IMR-90 (cell line): Measurements from ENCODE around the gene MGST1. TPM values are rescaled to one million over a fixed set of nuclear protein-coding genes. Genes with fewer than 3 reads are reported as not detected.

Experiments used
- ATAC-seq: fragments of 200-7000 bp; cut with Tn5 transposase; 2 replicates; pipeline ENCODE4 v1.9.1; 2020; ENCODE audit warnings: low read depth, mild to moderate bottlenecking, moderate library complexity
- BruUV-seq: library from RNA; stranded (reverse); fragments of 400-500 nt; replicated peaks from 2 replicates; lab custom pipeline; 2021; lab: Mats Ljungman, UMichigan
- CTCF ChIA-PET: fragments of 300-600 bp; formaldehyde crosslinking; extraction: SDS; loops from one replicate; lab custom pipeline; 2021; ENCODE audit warnings: antibody characterized with exemption; lab: Yijun Ruan, JAX
- POLR2A ChIA-PET: fragments of 300-600 bp; sonication (Branson Sonifier 250); formaldehyde crosslinking; loops from one replicate; lab custom pipeline; 2022; ENCODE audit warnings: antibody characterized with exemption; ENCODE audit not compliant: unreplicated experiment; lab: Charles Lee
- DNase-seq: peaks from one replicate; pipeline ENCODE4 v3.0.0; 2013
- H2AFZ ChIP-seq: replicated peaks from 2 replicates; pipeline ENCODE3; 2013; ENCODE audit warnings: low read length, mild to moderate bottlenecking; ENCODE audit not compliant: poor library complexity
- H2AK5ac ChIP-seq: 2 replicates; pipeline ENCODE4 v1.6.1; 2013; ENCODE audit warnings: low read depth, low read length, inconsistent platforms
- H2AK9ac ChIP-seq: replicated peaks from 2 replicates; pipeline ENCODE3; 2013; ENCODE audit warnings: mild to moderate bottlenecking, low read depth, low read length, moderate library complexity; ENCODE audit not compliant: poor library complexity
- H2BK120ac ChIP-seq: 2 replicates; pipeline ENCODE4 v1.6.1; 2013; ENCODE audit warnings: low read depth, low read length, inconsistent platforms
- H2BK15ac ChIP-seq: 3 replicates; pipeline ENCODE4 v1.6.1; 2013; ENCODE audit warnings: low read depth, low read length, inconsistent platforms
- H2BK20ac ChIP-seq: 2 replicates; pipeline ENCODE4 v1.6.1; 2013; ENCODE audit warnings: low read depth, mild to moderate bottlenecking, inconsistent platforms, low read length, moderate library complexity
- H2BK5ac ChIP-seq: 2 replicates; pipeline ENCODE4 v1.6.1; 2013; ENCODE audit warnings: mild to moderate bottlenecking, low read depth, low read length, inconsistent platforms; ENCODE audit not compliant: poor library complexity, severe bottlenecking
- H3K14ac ChIP-seq: replicated peaks from 2 replicates; pipeline ENCODE4 v1.6.1; 2013; ENCODE audit warnings: low read depth, low read length, inconsistent platforms
- H3K18ac ChIP-seq: 2 replicates; pipeline ENCODE4 v1.6.1; 2013; ENCODE audit warnings: low read depth, low read length, control low read depth
- H3K23ac ChIP-seq: 2 replicates; pipeline ENCODE4 v1.6.1; 2013; ENCODE audit warnings: low read depth, low read length, inconsistent platforms
- H3K27ac ChIP-seq: 2 replicates; pipeline ENCODE4 v1.5.1; 2013; ENCODE audit warnings: mild to moderate bottlenecking, control low read depth, low read length; ENCODE audit not compliant: insufficient read depth
- H3K27me3 ChIP-seq: 2 replicates; pipeline ENCODE4 v1.6.1; 2013; ENCODE audit warnings: low read length; ENCODE audit not compliant: control insufficient read depth, insufficient read depth
- H3K36me3 ChIP-seq: 2 replicates; pipeline ENCODE4 v1.6.1; 2013; ENCODE audit warnings: low read length, mixed read lengths; ENCODE audit not compliant: control insufficient read depth, insufficient read depth
- H3K4ac ChIP-seq: 2 replicates; pipeline ENCODE4 v1.6.1; 2013; ENCODE audit warnings: low read depth, low read length, inconsistent platforms
- H3K4me1 ChIP-seq: 2 replicates; pipeline ENCODE4 v1.6.1; 2013; ENCODE audit warnings: low read length, mixed read lengths; ENCODE audit not compliant: control insufficient read depth, insufficient read depth
- H3K4me2 ChIP-seq: 2 replicates; pipeline ENCODE4 v1.6.1; 2013; ENCODE audit warnings: low read depth, mild to moderate bottlenecking, control low read depth, low read length, moderate library complexity
- H3K4me3 ChIP-seq: 2 replicates; pipeline ENCODE4 v1.5.1; 2013; ENCODE audit warnings: low read depth, mild to moderate bottlenecking, control low read depth, low read length, moderate library complexity; ENCODE audit not compliant: insufficient read depth
- H3K56ac ChIP-seq: 2 replicates; pipeline ENCODE4 v1.6.1; 2013; ENCODE audit warnings: low read length, inconsistent platforms; ENCODE audit not compliant: insufficient read depth; ENCODE audit errors: extremely low read depth
- H3K79me1 ChIP-seq, 2 experiments: 2 replicates each; pipeline ENCODE4 v1.6.1; 2013; ENCODE audit warnings: low read length in 2 of 2, inconsistent platforms in 1 of 2, low read depth in 1 of 2
- H3K9ac ChIP-seq: 2 replicates; pipeline ENCODE4 v1.6.1; 2013; ENCODE audit warnings: low read depth, low read length, control low read depth
- H3K9me1 ChIP-seq: 2 replicates; pipeline ENCODE4 v1.6.1; 2013; ENCODE audit warnings: low read length, inconsistent platforms; ENCODE audit not compliant: insufficient read depth
- H3K9me3 ChIP-seq: 2 replicates; pipeline ENCODE4 v1.6.1; 2013; ENCODE audit warnings: low read length; ENCODE audit not compliant: control insufficient read depth, insufficient read depth
- H4K20me1 ChIP-seq: 2 replicates; pipeline ENCODE4 v1.6.1; 2013; ENCODE audit warnings: low read length, inconsistent platforms; ENCODE audit not compliant: insufficient read depth
- H4K5ac ChIP-seq: 2 replicates; pipeline ENCODE4 v1.6.1; 2013; ENCODE audit warnings: mild to moderate bottlenecking, low read depth, low read length, control low read depth
- H4K8ac ChIP-seq, 2 experiments: 2 replicates each; pipeline ENCODE4 v1.6.1; 2013; ENCODE audit warnings: low read depth in 2 of 2, low read length in 2 of 2, control low read depth in 1 of 2, inconsistent platforms in 1 of 2
- H4K91ac ChIP-seq: 2 replicates; pipeline ENCODE4 v1.6.1; 2013; ENCODE audit warnings: low read depth, low read length, inconsistent platforms; ENCODE audit not compliant: insufficient read depth
- BHLHE40 ChIP-seq: fragments of 150-350 bp; IDR thresholded peaks from 2 replicates; pipeline ENCODE4 v1.6.1; 2016; ENCODE audit warnings: mild to moderate bottlenecking, low read depth, low read length
- CHD1 ChIP-seq: IDR thresholded peaks from 2 replicates; pipeline ENCODE4 v1.6.1; 2012; ENCODE audit warnings: low read depth, low read length, improper control_type of control experiment
- FOS ChIP-seq: fragments of 150-350 bp; IDR thresholded peaks from 2 replicates; pipeline ENCODE4 v1.6.1; 2016; ENCODE audit warnings: low read depth, low read length
- MAFK ChIP-seq: IDR thresholded peaks from 2 replicates; pipeline ENCODE4 v1.6.1; 2012; ENCODE audit warnings: low read depth, low read length, improper control_type of control experiment
- MAZ ChIP-seq: IDR thresholded peaks from 2 replicates; pipeline ENCODE4 v1.6.1; 2012; ENCODE audit warnings: low read depth, mild to moderate bottlenecking, low read length, improper control_type of control experiment, moderate library complexity, borderline replicate concordance
- MXI1 ChIP-seq: IDR thresholded peaks from 2 replicates; pipeline ENCODE4 v1.6.1; 2012; ENCODE audit warnings: low read depth, mild to moderate bottlenecking, low read length, moderate library complexity, borderline replicate concordance
- POLR2A ChIP-seq: IDR thresholded peaks from 2 replicates; pipeline ENCODE4 v1.6.1; 2012; ENCODE audit warnings: mild to moderate bottlenecking, low read depth, low read length
- RAD21 ChIP-seq: IDR thresholded peaks from 2 replicates; pipeline ENCODE4 v1.6.1; 2012; ENCODE audit warnings: low read length, improper control_type of control experiment
- RCOR1 ChIP-seq: IDR thresholded peaks from 2 replicates; pipeline ENCODE4 v1.6.1; 2012; ENCODE audit warnings: mild to moderate bottlenecking, low read length, improper control_type of control experiment; ENCODE audit not compliant: insufficient replicate concordance
- WGBS, 2 experiments: methylation state at CpG; one replicate each; pipeline versions ENCODE4 v1.1.5 to v1.1.7; 2013; ENCODE audit warnings: missing lambda C conversion rate in 2 of 2; ENCODE audit not compliant: insufficient read length in 1 of 2; ENCODE audit errors: extremely low coverage in 2 of 2; 5-methylcytosine and 5-hydroxymethylcytosine counted together
- dilution Hi-C: fragments of 300-500 bp; cut with HindIII; formaldehyde crosslinking; loops from one replicate; pipeline ENCODE4 v1.14.3; 2018; ENCODE audit warnings: low sequenced_read_pairs; ENCODE audit not compliant: unreplicated experiment
- in situ Hi-C: fragments of 300-500 bp; cut with MboI; formaldehyde crosslinking; loops from 3 replicates; pipeline ENCODE4 v1.14.3; 2019; ENCODE audit warnings: low sequenced_read_pairs, inconsistent platforms, mixed read lengths
- intact Hi-C: fragments of 100-400 bp; cut with micrococcal nuclease; formaldehyde crosslinking; loops from 2 replicates; pipeline ENCODE4 v1.10.0; 2022
- polyA plus RNA-seq, 3 experiments: library from polyadenylated mRNA; depleted of rRNA; stranded (reverse); fragments of >200 nt; gene quantifications; 2 replicates each; pipeline ENCODE4 v1.2.3, GENCODE V29; 2012; ENCODE audit warnings: low replicate concordance in 1 of 3
- total RNA-seq: library from RNA; depleted of rRNA; stranded (reverse); fragments of >200 nt; gene quantifications from 2 replicates; pipeline ENCODE4 v1.2.3, GENCODE V29; 2012
- TF ChIP-seq, protein P1 (sequence below): conservative IDR thresholded peaks from 2 replicates; pipeline ENCODE4 v1.5.1; 2012; ENCODE audit warnings: mild to moderate bottlenecking, low read depth, low read length, improper control_type of control experiment
- TF ChIP-seq, protein P2 (sequence below): fragments of 150-350 bp; IDR thresholded peaks from 2 replicates; pipeline ENCODE4 v1.6.1; 2017; ENCODE audit warnings: mild to moderate bottlenecking, antibody characterized with exemption, low read length, low read depth
- TF ChIP-seq, protein P3 (sequence below): fragments of 150-350 bp; IDR thresholded peaks from 2 replicates; pipeline ENCODE4 v1.6.1; 2016; ENCODE audit warnings: low read depth, mild to moderate bottlenecking, low read length, moderate library complexity, borderline replicate concordance

MGST1 gene
- total and polyA plus RNA-seq, 2 of the 4 experiments (the other 2 are of a cell fraction) = 105 to 280 TPM

DNA sequence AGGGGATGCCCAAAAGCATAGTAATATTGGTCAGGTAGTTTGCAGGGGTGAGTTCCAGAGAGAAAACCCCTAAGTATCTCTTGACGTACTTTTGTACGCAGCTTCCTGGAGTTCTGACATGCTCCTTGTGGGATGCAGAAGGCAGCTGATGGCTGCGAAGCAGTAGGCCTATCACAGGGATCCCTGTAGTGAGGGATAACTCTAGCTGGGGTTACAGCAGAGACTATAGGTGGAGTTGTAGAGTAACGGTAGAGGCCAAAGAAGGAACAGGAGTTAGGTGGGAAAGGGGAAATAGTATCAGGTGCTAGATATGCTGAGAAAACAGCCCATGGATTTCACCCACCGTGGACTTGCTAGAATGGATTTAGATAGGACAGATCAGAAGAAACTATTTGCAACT lies 37.3 kb downstream of the MGST1 start:
- intact Hi-C loops = no loop called here
- H2BK15ac ChIP-seq = no peak overlapping the region
- no peak overlapping the region for H3K27ac ChIP-seq
- H4K20me1 ChIP-seq = no peaks in the 10 kb centered on the region
- H3K4me1 ChIP-seq = peaks cover 2% of the 10 kb centered on the region; the same call in 1 of the 2 replicates
- no peak overlapping the region for H2BK5ac ChIP-seq
- H2BK120ac ChIP-seq = no peak overlapping the region
- no peaks in the 10 kb centered on the region for H3K27me3 ChIP-seq
- no peak overlapping the region for H2AK5ac ChIP-seq
- no peaks in the 10 kb centered on the region for H3K9me1 ChIP-seq
- no peak overlapping the region for H2AFZ ChIP-seq
- ChIA-PET POLR2A (no interaction called here), CTCF (no interaction called here)
- DNase-seq (no peak), ATAC-seq (no peak)
- H2AK9ac ChIP-seq = no peak overlapping the region
- H3K56ac ChIP-seq = no peak overlapping the region
- TF ChIP-seq CHD1 = no peak
- TF ChIP-seq RAD21 = no peak
- no peak for TF ChIP-seq RCOR1
- TF ChIP-seq, protein P1, sequence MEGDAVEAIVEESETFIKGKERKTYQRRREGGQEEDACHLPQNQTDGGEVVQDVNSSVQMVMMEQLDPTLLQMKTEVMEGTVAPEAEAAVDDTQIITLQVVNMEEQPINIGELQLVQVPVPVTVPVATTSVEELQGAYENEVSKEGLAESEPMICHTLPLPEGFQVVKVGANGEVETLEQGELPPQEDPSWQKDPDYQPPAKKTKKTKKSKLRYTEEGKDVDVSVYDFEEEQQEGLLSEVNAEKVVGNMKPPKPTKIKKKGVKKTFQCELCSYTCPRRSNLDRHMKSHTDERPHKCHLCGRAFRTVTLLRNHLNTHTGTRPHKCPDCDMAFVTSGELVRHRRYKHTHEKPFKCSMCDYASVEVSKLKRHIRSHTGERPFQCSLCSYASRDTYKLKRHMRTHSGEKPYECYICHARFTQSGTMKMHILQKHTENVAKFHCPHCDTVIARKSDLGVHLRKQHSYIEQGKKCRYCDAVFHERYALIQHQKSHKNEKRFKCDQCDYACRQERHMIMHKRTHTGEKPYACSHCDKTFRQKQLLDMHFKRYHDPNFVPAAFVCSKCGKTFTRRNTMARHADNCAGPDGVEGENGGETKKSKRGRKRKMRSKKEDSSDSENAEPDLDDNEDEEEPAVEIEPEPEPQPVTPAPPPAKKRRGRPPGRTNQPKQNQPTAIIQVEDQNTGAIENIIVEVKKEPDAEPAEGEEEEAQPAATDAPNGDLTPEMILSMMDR = no peak
- no peak for TF ChIP-seq FOS
- TF ChIP-seq, protein P2, sequence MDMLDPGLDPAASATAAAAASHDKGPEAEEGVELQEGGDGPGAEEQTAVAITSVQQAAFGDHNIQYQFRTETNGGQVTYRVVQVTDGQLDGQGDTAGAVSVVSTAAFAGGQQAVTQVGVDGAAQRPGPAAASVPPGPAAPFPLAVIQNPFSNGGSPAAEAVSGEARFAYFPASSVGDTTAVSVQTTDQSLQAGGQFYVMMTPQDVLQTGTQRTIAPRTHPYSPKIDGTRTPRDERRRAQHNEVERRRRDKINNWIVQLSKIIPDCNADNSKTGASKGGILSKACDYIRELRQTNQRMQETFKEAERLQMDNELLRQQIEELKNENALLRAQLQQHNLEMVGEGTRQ = no peak
- TF ChIP-seq MAZ = no peak
- TF ChIP-seq, protein P3, sequence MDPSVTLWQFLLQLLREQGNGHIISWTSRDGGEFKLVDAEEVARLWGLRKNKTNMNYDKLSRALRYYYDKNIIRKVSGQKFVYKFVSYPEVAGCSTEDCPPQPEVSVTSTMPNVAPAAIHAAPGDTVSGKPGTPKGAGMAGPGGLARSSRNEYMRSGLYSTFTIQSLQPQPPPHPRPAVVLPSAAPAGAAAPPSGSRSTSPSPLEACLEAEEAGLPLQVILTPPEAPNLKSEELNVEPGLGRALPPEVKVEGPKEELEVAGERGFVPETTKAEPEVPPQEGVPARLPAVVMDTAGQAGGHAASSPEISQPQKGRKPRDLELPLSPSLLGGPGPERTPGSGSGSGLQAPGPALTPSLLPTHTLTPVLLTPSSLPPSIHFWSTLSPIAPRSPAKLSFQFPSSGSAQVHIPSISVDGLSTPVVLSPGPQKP = no peak
- no peak for TF ChIP-seq POLR2A
- no peak for TF ChIP-seq MAFK
- no peak for TF ChIP-seq BHLHE40
- TF ChIP-seq MXI1 = no peak
- no peak overlapping the region for H3K4me3 ChIP-seq
- H3K9ac ChIP-seq = no peak overlapping the region
- no peak overlapping the region for H4K8ac ChIP-seq
- no peak overlapping the region for H3K4me2 ChIP-seq
- no peak overlapping the region for H2BK20ac ChIP-seq
- no peak overlapping the region for H3K4ac ChIP-seq
- H4K91ac ChIP-seq = no peak overlapping the region
- H3K18ac ChIP-seq = no peak overlapping the region
- in situ Hi-C loops = loop anchor here (10.0 kb wide), 1 partner anchor 1260 kb away; no protein-coding TSS in a partner anchor
- no peak overlapping the region for H3K14ac ChIP-seq
- H3K23ac ChIP-seq = no peak overlapping the region
- WGBS, 2 experiments = 89% methylated on average over 3 of the region's 5 CpGs; no CpG with 5 or more reads in 1 of the 2 experiments
- no peaks in the 10 kb centered on the region; the same call in 1 of the 2 replicates for H3K36me3 ChIP-seq
- BruUV-seq = no TSS peak
- H3K9me3 ChIP-seq = no peaks in the 10 kb centered on the region
- no peak overlapping the region for H4K5ac ChIP-seq
- dilution Hi-C loops = no loop called here
- no peaks in the 10 kb centered on the region for H3K79me1 ChIP-seq
